KMS-11 (cell line): ENCODE results near the gene RBM23.
"Not testable (repeated sequence)": the region's sequence is repeated elsewhere in the genome, so short reads cannot be mapped to it uniquely, and the experiment has no call there.

Experiments
- H2AFZ ChIP-seq: fragments of 200-600 bp; sonication (generic); 2 replicates; pipeline ENCODE4 v1.6.1; 2016; ENCODE audit warnings: antibody characterized with exemption, mixed run types, low read depth
- H3K27ac ChIP-seq: fragments of 200-600 bp; sonication (generic); 2 replicates; pipeline ENCODE4 v1.6.1; 2016; ENCODE audit warnings: mild to moderate bottlenecking, mixed run types
- H3K27me3 ChIP-seq: fragments of 200-600 bp; sonication (generic); 2 replicates; pipeline ENCODE4 v1.6.1; 2017; ENCODE audit warnings: mild to moderate bottlenecking, low read depth, mixed run types, moderate library complexity; ENCODE audit not compliant: insufficient read depth
- H3K36me3 ChIP-seq: fragments of 200-600 bp; sonication (generic); 2 replicates; pipeline ENCODE4 v1.6.1; 2017; ENCODE audit warnings: mild to moderate bottlenecking, mixed run types; ENCODE audit not compliant: insufficient read depth
- H3K4me1 ChIP-seq: fragments of 200-600 bp; sonication (generic); 2 replicates; pipeline ENCODE4 v1.6.1; 2016; ENCODE audit warnings: mild to moderate bottlenecking, low read depth, mixed run types; ENCODE audit not compliant: poor library complexity, severe bottlenecking
- H3K4me2 ChIP-seq: fragments of 200-600 bp; sonication (generic); 2 replicates; pipeline ENCODE4 v1.7.0; 2016; ENCODE audit warnings: mild to moderate bottlenecking, mixed run types
- H3K4me3 ChIP-seq: fragments of 200-600 bp; sonication (generic); IDR thresholded peaks from 2 replicates; pipeline ENCODE4 v1.6.1; 2017; ENCODE audit warnings: low read depth, low read length, mixed read lengths; ENCODE audit not compliant: insufficient read depth
- H3K79me2 ChIP-seq: fragments of 200-600 bp; sonication (generic); 2 replicates; pipeline ENCODE4 v1.6.1; 2016; ENCODE audit warnings: low read depth, mixed run types; ENCODE audit not compliant: insufficient read depth
- H3K9ac ChIP-seq: fragments of 200-600 bp; sonication (generic); 2 replicates; pipeline ENCODE4 v1.6.1; 2016; ENCODE audit warnings: mild to moderate bottlenecking, mixed run types
- H4K20me1 ChIP-seq: fragments of 200-600 bp; sonication (generic); 2 replicates; pipeline ENCODE4 v1.6.1; 2016; ENCODE audit warnings: mild to moderate bottlenecking, mixed run types; ENCODE audit not compliant: insufficient read depth
- CTCF ChIP-seq: fragments of 200-600 bp; sonication (generic); conservative IDR thresholded peaks from 2 replicates; pipeline ENCODE4 v1.6.1; 2017; ENCODE audit warnings: low read depth, mild to moderate bottlenecking, antibody characterized with exemption, low read length, moderate library complexity, mixed read lengths

RBM23 gene

DNA sequence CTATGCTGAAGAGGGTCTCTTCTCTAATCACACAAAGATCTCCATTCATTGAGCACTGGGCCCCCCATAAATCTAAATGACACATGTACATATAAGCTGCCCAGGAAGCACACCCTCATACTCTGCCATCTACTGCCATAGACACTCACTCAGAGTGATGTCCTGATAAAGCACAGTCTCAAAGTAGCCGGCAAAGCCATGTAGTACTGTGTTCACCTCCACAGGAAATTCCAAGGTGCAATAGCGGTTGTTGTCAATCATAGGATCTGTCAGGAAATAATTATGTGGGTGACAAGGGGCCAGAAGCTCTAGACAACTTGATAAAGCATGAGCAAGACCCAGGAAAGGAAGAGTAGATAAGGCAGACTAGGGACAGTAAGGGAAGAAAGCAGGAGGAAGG, 3.3 kb upstream of the RBM23 start:
- Histone ChIP-seq H2AFZ (no peak overlapping the region), H3K4me3 (no peak overlapping the region), H3K79me2 (peaks cover 11% of the 10 kb centered on the region), H3K9ac (no peak overlapping the region), H3K27ac (no peak overlapping the region), H3K4me1 (peaks cover 14% of the 10 kb centered on the region), H3K27me3 (no peaks in the 10 kb centered on the region), H4K20me1 (no peaks in the 10 kb centered on the region), H3K36me3 (no peaks in the 10 kb centered on the region), H3K4me2 (no peak overlapping the region)
- TF ChIP-seq CTCF = no peak

- no peaks in the 10 kb centered on the region for H4K20me1 ChIP-seq
- H3K27ac ChIP-seq = no peak overlapping the region
- no peak overlapping the region for H3K4me3 ChIP-seq
- TF ChIP-seq CTCF = no peak
- no peak overlapping the region for H2AFZ ChIP-seq
- no peak overlapping the region for H3K9ac ChIP-seq
- no peaks in the 10 kb centered on the region for H3K27me3 ChIP-seq
- peaks cover 28% of the 10 kb centered on the region for H3K4me1 ChIP-seq
- no peak overlapping the region for H3K4me2 ChIP-seq
- no peaks in the 10 kb centered on the region for H3K36me3 ChIP-seq
- H3K79me2 ChIP-seq = peaks cover 27% of the 10 kb centered on the region
Measured at GRCh38 chr14:22920697-22921096, 1.7 kb upstream of the RBM23 start.

GRCh38 chr14:22919601-22919921, 612 bp upstream of the RBM23 start:
- H3K79me2 ChIP-seq = peaks cover 38% of the 10 kb centered on the region
- no peaks in the 10 kb centered on the region for H4K20me1 ChIP-seq
- no peak overlapping the region; the same call in 1 of the 2 replicates for H3K9ac ChIP-seq
- peaks cover 30% of the 10 kb centered on the region for H3K4me1 ChIP-seq
- H2AFZ ChIP-seq = no peak overlapping the region
- no peak overlapping the region for H3K4me3 ChIP-seq
- no peaks in the 10 kb centered on the region for H3K27me3 ChIP-seq
- TF ChIP-seq CTCF = no peak
- H3K4me2 ChIP-seq = peak overlapping the region; percentile 62
- H3K36me3 ChIP-seq = no peaks in the 10 kb centered on the region
- peak overlapping the region; percentile 66 for H3K27ac ChIP-seq

DNA sequence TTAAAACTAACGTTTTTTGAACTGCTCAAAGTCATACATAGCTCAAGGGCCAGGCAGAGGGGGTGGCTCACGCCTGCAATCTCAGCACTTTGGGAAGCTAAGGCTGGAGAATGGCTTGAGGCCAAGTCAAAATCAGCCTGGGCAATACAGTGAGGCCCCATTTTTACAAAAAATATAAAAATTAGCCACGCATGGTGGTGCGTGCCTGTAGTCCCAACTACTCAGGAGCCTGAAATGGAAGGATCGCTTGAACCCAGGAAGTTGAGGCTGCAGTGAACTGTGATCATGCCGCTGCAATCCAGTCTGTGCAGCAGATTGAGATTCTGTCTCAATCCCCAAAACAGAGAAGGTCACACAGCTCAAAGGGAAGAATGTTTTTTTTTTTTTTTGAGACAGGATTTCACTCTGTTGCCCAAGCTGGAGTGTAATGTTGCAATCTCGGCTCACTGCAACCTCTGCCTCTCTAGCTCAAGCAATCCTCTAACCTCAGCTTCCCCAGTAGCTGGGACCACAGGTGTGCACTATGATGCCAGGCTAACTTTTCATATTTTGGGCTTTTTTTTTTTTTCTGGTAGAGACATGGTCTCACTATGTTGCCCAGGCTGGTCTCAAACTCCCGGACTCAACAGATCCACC, 2.9 kb downstream of the RBM23 start:
- no peak for TF ChIP-seq CTCF
- Histone ChIP-seq H3K4me1 (peaks cover 45% of the 10 kb centered on the region), H3K27ac (no peak overlapping the region), H3K4me3 (no peak overlapping the region), H3K27me3 (no peaks in the 10 kb centered on the region), H3K9ac (no peak overlapping the region), H2AFZ (no peak overlapping the region), H3K36me3 (no peaks in the 10 kb centered on the region), H4K20me1 (no peaks in the 10 kb centered on the region), H3K79me2 (peaks cover 70% of the 10 kb centered on the region), H3K4me2 (no peak overlapping the region)

DNA sequence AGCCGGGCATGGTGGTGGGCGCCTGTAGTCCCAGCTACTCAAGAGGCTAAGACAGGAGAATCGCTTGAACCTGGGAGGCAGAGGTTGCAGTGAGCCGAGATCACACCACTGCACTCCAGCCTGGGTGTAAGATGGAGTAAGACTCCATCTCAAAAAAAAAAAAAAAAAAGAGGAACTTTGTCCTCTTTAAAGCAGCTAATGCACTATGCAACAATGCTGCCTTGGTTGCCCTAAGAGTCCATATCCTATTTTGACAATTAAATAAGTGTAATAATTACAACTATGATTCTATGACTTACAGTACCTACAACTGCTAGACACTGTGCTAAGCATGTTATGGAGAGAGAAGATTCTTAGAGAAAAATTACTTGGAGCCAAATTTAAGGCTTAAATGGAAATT, 4.1 kb downstream of the RBM23 start:
- H3K4me2 ChIP-seq, H3K27ac ChIP-seq, H3K36me3 ChIP-seq, H2AFZ ChIP-seq, H3K27me3 ChIP-seq, H3K9ac ChIP-seq, H4K20me1 ChIP-seq, H3K4me3 ChIP-seq: not testable (repeated sequence)
- peaks cover 78% of the 10 kb centered on the region for H3K79me2 ChIP-seq
- peaks cover 44% of the 10 kb centered on the region for H3K4me1 ChIP-seq
